Neutrophil (primary cell): ENCODE results near the gene MACROD1.

Experiments
- H3K27ac ChIP-seq: fragments of 200-600 bp; sonication (generic); 2 replicates; pipeline ENCODE4 v1.5.1; 2016; ENCODE audit warnings: mild to moderate bottlenecking, moderate library complexity
- H3K27me3 ChIP-seq: fragments of 200-600 bp; sonication (generic); 2 replicates; pipeline ENCODE4 v1.6.0; 2016; ENCODE audit warnings: mild to moderate bottlenecking
- H3K36me3 ChIP-seq: fragments of 200-600 bp; sonication (generic); 2 replicates; pipeline ENCODE4 v1.5.1; 2017
- H3K4me1 ChIP-seq, 2 experiments: fragments of 200-600 bp in 1 of 2; sonication (generic) in 1 of 2; 1 replicate in 1 of 2; 2 replicates in 1 of 2; pipeline versions ENCODE4 v1.5.1 to v1.6.1; 2013 to 2016; ENCODE audit warnings: low read depth in 1 of 2, low read length in 1 of 2, mild to moderate bottlenecking in 1 of 2, moderate library complexity in 1 of 2; ENCODE audit not compliant: control insufficient read depth in 1 of 2, insufficient read depth in 1 of 2
- H3K4me3 ChIP-seq, 2 experiments: fragments of 200-600 bp in 1 of 2; sonication (generic) in 1 of 2; 1 replicate in 1 of 2; 2 replicates in 1 of 2; pipeline ENCODE4 v1.5.1; 2013 to 2016; ENCODE audit warnings: low read depth in 1 of 2, low read length in 1 of 2, mild to moderate bottlenecking in 1 of 2, moderate library complexity in 1 of 2
- H3K9me3 ChIP-seq: fragments of 200-600 bp; sonication (generic); 2 replicates; pipeline ENCODE4 v1.5.1; 2016
- TF ChIP-seq, protein P1 (sequence below): fragments of 200-600 bp; sonication (generic); IDR thresholded peaks from 2 replicates; pipeline ENCODE4 v1.5.1; 2016; ENCODE audit warnings: antibody characterized with exemption

MACROD1 gene

GRCh38 chr11:64043545-64043944, 122.4 kb downstream of the MACROD1 start:
- H3K4me1 ChIP-seq = peaks cover 8 to 12% of the 10 kb centered on the region in 2 experiments
- no peak overlapping the region for H3K27ac ChIP-seq
- H3K4me3 ChIP-seq = no peak overlapping the region
- H3K9me3 ChIP-seq = no peaks in the 10 kb centered on the region
- H3K27me3 ChIP-seq = peaks cover 15% of the 10 kb centered on the region
- TF ChIP-seq, protein P1, sequence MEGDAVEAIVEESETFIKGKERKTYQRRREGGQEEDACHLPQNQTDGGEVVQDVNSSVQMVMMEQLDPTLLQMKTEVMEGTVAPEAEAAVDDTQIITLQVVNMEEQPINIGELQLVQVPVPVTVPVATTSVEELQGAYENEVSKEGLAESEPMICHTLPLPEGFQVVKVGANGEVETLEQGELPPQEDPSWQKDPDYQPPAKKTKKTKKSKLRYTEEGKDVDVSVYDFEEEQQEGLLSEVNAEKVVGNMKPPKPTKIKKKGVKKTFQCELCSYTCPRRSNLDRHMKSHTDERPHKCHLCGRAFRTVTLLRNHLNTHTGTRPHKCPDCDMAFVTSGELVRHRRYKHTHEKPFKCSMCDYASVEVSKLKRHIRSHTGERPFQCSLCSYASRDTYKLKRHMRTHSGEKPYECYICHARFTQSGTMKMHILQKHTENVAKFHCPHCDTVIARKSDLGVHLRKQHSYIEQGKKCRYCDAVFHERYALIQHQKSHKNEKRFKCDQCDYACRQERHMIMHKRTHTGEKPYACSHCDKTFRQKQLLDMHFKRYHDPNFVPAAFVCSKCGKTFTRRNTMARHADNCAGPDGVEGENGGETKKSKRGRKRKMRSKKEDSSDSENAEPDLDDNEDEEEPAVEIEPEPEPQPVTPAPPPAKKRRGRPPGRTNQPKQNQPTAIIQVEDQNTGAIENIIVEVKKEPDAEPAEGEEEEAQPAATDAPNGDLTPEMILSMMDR = no peak
- H3K36me3 ChIP-seq = no peaks in the 10 kb centered on the region

GRCh38 chr11:64042301-64042700, 123.6 kb downstream of the MACROD1 start:
- TF ChIP-seq, protein P1 = no peak
- Histone ChIP-seq H3K27ac (no peak overlapping the region), H3K4me3 (no peak overlapping the region), H3K9me3 (no peaks in the 10 kb centered on the region), H3K27me3 (peaks cover 27% of the 10 kb centered on the region), H3K4me1 (peaks cover 2% of the 10 kb centered on the region in 2 experiments), H3K36me3 (no peaks in the 10 kb centered on the region)

- H3K27ac ChIP-seq = no peak overlapping the region
- no peaks in the 10 kb centered on the region for H3K4me1 ChIP-seq
- no peaks in the 10 kb centered on the region for H3K36me3 ChIP-seq
- H3K27me3 ChIP-seq = peaks cover 32% of the 10 kb centered on the region
- no peak overlapping the region for H3K4me3 ChIP-seq
- no peaks in the 10 kb centered on the region for H3K9me3 ChIP-seq
- TF ChIP-seq, protein P1 = no peak
These were observed 124.1 kb downstream of the MACROD1 start for GRCh38 chr11:64041846-64042245.

DNA sequence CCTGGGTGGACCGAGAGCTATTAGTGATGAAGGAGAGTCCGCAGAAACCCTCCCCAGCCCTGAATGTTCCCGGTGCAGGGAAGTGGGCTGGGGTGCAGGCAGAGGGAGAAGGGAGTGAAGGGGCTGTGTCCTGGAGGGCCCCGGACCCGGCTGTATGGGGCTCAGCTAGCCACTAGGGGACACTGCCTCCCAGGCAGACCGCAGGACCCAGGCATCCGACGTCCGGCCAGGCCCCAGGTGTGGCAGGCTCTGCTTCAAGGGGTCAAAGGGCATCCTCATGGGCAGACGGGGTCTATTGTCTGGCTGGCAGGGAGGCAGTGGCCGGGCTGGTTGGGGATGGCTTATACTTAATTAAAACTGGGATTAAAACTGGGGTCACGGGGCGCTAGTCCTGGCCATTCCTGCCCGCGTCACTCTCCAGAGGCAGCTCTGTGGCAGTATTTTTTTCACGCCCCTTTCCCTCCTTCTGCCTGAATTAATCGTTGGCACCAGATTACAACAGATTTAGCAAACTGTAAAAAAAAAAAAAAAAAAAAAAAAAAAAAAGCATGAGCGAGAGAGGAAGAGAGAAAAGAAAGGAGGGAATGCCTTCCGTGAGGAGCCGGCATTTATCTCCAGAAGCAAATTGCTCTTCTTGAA, 125.1 kb downstream of the MACROD1 start:
- TF ChIP-seq, protein P1 = no peak
- Histone ChIP-seq H3K4me3 (no peak overlapping the region), H3K4me1 (no peaks in the 10 kb centered on the region), H3K9me3 (no peaks in the 10 kb centered on the region), H3K36me3 (no peaks in the 10 kb centered on the region), H3K27ac (no peak overlapping the region), H3K27me3 (peaks cover 42% of the 10 kb centered on the region)

GRCh38 chr11:64039012-64039665, 126.8 kb downstream of the MACROD1 start:
- H3K36me3 ChIP-seq = no peaks in the 10 kb centered on the region
- peaks cover 57% of the 10 kb centered on the region for H3K27me3 ChIP-seq
- no peak overlapping the region for H3K4me3 ChIP-seq
- no peaks in the 10 kb centered on the region for H3K4me1 ChIP-seq
- TF ChIP-seq, protein P1 = no peak
- H3K9me3 ChIP-seq = no peaks in the 10 kb centered on the region
- no peak overlapping the region for H3K27ac ChIP-seq
